Liver (tissue), 9 donors: Measurements from ENCODE around the gene PRPF40A. TPM values are rescaled to one million over a fixed set of nuclear protein-coding genes. Genes with fewer than 3 reads are reported as not detected.

ENCODE experiments used
- DNase-seq: peaks from one replicate; pipeline ENCODE4 v3.0.0-alpha.2; 2017; ENCODE audit warnings: low spot score
- H3K27ac ChIP-seq, 2 donors: one replicate each; pipeline ENCODE4 v1.7.0; 2013; ENCODE audit warnings: inconsistent platforms in 2 of 2, low read length in 2 of 2, control low read depth in 1 of 2, low read depth in 1 of 2, mild to moderate bottlenecking in 1 of 2
- H3K27me3 ChIP-seq, 4 donors: one replicate each; pipeline versions ENCODE4 v1.6.1 to v1.7.0; 2013; ENCODE audit warnings: low read length in 3 of 4, inconsistent platforms in 1 of 4, mild to moderate bottlenecking in 1 of 4, moderate library complexity in 1 of 4; ENCODE audit not compliant: control insufficient read depth in 4 of 4, insufficient read depth in 4 of 4
- H3K36me3 ChIP-seq, 4 donors: one replicate each; pipeline versions ENCODE4 v1.6.1 to v1.7.0; 2013; ENCODE audit warnings: low read length in 3 of 4, mild to moderate bottlenecking in 3 of 4, low read depth in 1 of 4, moderate library complexity in 1 of 4; ENCODE audit not compliant: control insufficient read depth in 4 of 4, insufficient read depth in 3 of 4
- H3K4me1 ChIP-seq, 4 donors: one replicate each; pipeline versions ENCODE4 v1.6.1 to v1.7.0; 2013; ENCODE audit warnings: low read length in 3 of 4, mild to moderate bottlenecking in 3 of 4, moderate library complexity in 1 of 4; ENCODE audit not compliant: control insufficient read depth in 4 of 4, insufficient read depth in 4 of 4
- H3K4me3 ChIP-seq, 3 donors: one replicate each; pipeline versions ENCODE4 v1.6.1 to v1.7.0; 2013; ENCODE audit warnings: low read length in 3 of 3, control low read depth in 1 of 3, low read depth in 1 of 3, mild to moderate bottlenecking in 1 of 3
- H3K9ac ChIP-seq, 2 donors: one replicate each; pipeline ENCODE4 v1.7.0; 2013; ENCODE audit warnings: low read length in 2 of 2, mild to moderate bottlenecking in 2 of 2, moderate library complexity in 2 of 2, control low read depth in 1 of 2, low read depth in 1 of 2
- H3K9me3 ChIP-seq, 4 donors: one replicate each; pipeline versions ENCODE4 v1.6.1 to v1.7.0; 2013; ENCODE audit warnings: low read length in 3 of 4; ENCODE audit not compliant: control insufficient read depth in 4 of 4
- CTCF ChIP-seq: fragments of 150-350 bp; IDR thresholded peaks from 2 replicates; pipeline ENCODE4 v1.5.1; 2017; ENCODE audit warnings: improper control_type of control experiment, low read depth, low read length; ENCODE audit not compliant: missing input control
- EGR1 ChIP-seq, 2 donors: IDR thresholded peaks; 2 replicates each; pipeline ENCODE4 v1.6.1; 2016 to 2018; ENCODE audit warnings: antibody characterized with exemption in 2 of 2, low read depth in 2 of 2
- FOXA1 ChIP-seq: IDR thresholded peaks from 2 replicates; pipeline ENCODE4 v1.6.1; 2016; ENCODE audit warnings: antibody characterized with exemption
- FOXA2 ChIP-seq: IDR thresholded peaks from 2 replicates; pipeline ENCODE4 v1.6.1; 2016; ENCODE audit warnings: antibody characterized with exemption
- GABPA ChIP-seq, 2 donors: IDR thresholded peaks in 1 of 2; conservative IDR thresholded peaks in 1 of 2; 2 replicates each; pipeline ENCODE4 v1.6.1; 2016; ENCODE audit warnings: antibody characterized with exemption in 2 of 2, mild to moderate bottlenecking in 1 of 2, moderate library complexity in 1 of 2
- HNF4A ChIP-seq, 2 donors: conservative IDR thresholded peaks; 2 replicates each; pipeline ENCODE4 v1.6.1; 2016; ENCODE audit warnings: antibody characterized with exemption in 2 of 2, mild to moderate bottlenecking in 2 of 2
- HNF4G ChIP-seq: IDR thresholded peaks from 2 replicates; pipeline ENCODE4 v1.6.1; 2016; ENCODE audit warnings: antibody characterized with exemption
- JUND ChIP-seq, 2 donors: IDR thresholded peaks; 2 replicates each; pipeline ENCODE4 v1.6.1; 2016; ENCODE audit warnings: antibody characterized with exemption in 2 of 2
- MAX ChIP-seq: IDR thresholded peaks from 2 replicates; pipeline ENCODE4 v1.6.1; 2016; ENCODE audit warnings: antibody characterized with exemption
- NR2F2 ChIP-seq: IDR thresholded peaks from 2 replicates; pipeline ENCODE4 v1.6.1; 2016; ENCODE audit warnings: antibody characterized with exemption
- RAD21 ChIP-seq, 2 donors: IDR thresholded peaks; 2 replicates each; pipeline ENCODE4 v1.6.1; 2016; ENCODE audit warnings: antibody characterized with exemption in 2 of 2, mild to moderate bottlenecking in 2 of 2
- RXRA ChIP-seq, 2 donors: IDR thresholded peaks; 2 replicates each; pipeline ENCODE4 v1.6.1; 2017 to 2018; ENCODE audit warnings: antibody characterized with exemption in 2 of 2, mild to moderate bottlenecking in 1 of 2
- SP1 ChIP-seq: IDR thresholded peaks from 2 replicates; pipeline ENCODE4 v1.6.1; 2018; ENCODE audit warnings: antibody characterized with exemption, mild to moderate bottlenecking
- TAF1 ChIP-seq: conservative IDR thresholded peaks from 2 replicates; pipeline ENCODE4 v1.6.1; 2016; ENCODE audit warnings: antibody characterized with exemption, mild to moderate bottlenecking
- YY1 ChIP-seq: IDR thresholded peaks from 2 replicates; pipeline ENCODE4 v1.6.1; 2016; ENCODE audit warnings: antibody characterized with exemption, mild to moderate bottlenecking
- WGBS: extraction: QIAGEN DNeasy Blood & Tissue Kit; methylation state at CpG from one replicate; pipeline ENCODE4 v1.1.7; 2013; 5-methylcytosine and 5-hydroxymethylcytosine counted together
- polyA plus RNA-seq, 2 donors: library from polyadenylated mRNA; stranded (reverse) in 1 of 2; unstranded in 1 of 2; fragments of 200-250 nt in 1 of 2; fragments of >200 nt in 1 of 2; fragmentation: Nextera tagmentation in 1 of 2; extraction: Ambion mirVana in 1 of 2; gene quantifications; one replicate each; pipeline versions ENCODE4 v1.2.1 to v1.2.3, GENCODE V29; 2013 to 2015
- total RNA-seq, 2 donors: library from RNA; depleted of rRNA; stranded (reverse); fragments of >200 nt; gene quantifications; one replicate each; pipeline ENCODE4 v1.2.3, GENCODE V29; 2014
- TF ChIP-seq, protein P1 (sequence below): IDR thresholded peaks from 2 replicates; pipeline ENCODE4 v1.6.1; 2016; ENCODE audit warnings: antibody characterized with exemption
- TF ChIP-seq, protein P2 (sequence below): IDR thresholded peaks from 2 replicates; pipeline ENCODE4 v1.6.1; 2016; ENCODE audit warnings: antibody characterized with exemption, mild to moderate bottlenecking
- donor health status: healthy.
- donor health status: healthy.
- donor health status: healthy.
- donor health status: healthy.
- donor health status: healthy.

PRPF40A gene
- total and polyA plus RNA-seq, 4 donors = 18.8 to 58.1 (median 53.7) TPM

DNA sequence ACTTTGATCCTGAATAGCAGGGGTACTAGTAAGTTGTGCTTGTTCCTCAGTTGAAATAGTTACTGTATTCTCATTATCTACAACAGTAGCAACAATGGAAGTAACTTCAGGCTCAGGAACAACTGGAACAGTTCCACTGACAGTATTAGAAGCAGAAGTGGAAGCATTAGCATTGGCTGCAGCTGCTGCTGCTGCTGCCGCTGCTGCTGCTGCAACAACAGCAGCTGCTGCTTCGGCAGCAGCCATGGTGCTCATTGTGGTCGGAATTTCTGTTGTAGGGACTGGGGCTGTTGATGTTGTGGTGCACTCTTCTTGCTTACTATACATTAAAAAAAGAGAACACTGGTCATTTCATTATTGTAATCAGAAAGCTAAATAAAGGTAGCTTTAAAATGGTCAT, 40.8 kb downstream of the PRPF40A start:
- H3K36me3 ChIP-seq = peaks cover 7 to 56% (median 43%) of the 10 kb centered on the region in 4 donors
- no peaks in the 10 kb centered on the region for H3K4me1 ChIP-seq
- WGBS = 97% methylated on average over 3 of the region's 3 CpGs
- no peak overlapping the region for H3K9ac ChIP-seq
- no peaks in the 10 kb centered on the region for H3K9me3 ChIP-seq
- no peak for DNase-seq
- no peak overlapping the region for H3K27ac ChIP-seq
- no peaks in the 10 kb centered on the region for H3K27me3 ChIP-seq
- no peak overlapping the region for H3K4me3 ChIP-seq
- TF ChIP-seq MAX (no peak), CTCF (no peak), FOXA2 (no peak), SP1 (no peak), EGR1 (IDR thresholded peaks at IDR 0.05; ENCODE audit: low read depth in 2 of 2) (no peak), JUND (IDR thresholded peaks at IDR 0.05) (no peak), YY1 (no peak), NR2F2 (no peak), HNF4G (no peak), RAD21 (IDR thresholded peaks at IDR 0.05) (no peak)
- TF ChIP-seq, protein P1, sequence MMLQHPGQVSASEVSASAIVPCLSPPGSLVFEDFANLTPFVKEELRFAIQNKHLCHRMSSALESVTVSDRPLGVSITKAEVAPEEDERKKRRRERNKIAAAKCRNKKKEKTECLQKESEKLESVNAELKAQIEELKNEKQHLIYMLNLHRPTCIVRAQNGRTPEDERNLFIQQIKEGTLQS = no peak

DNA sequence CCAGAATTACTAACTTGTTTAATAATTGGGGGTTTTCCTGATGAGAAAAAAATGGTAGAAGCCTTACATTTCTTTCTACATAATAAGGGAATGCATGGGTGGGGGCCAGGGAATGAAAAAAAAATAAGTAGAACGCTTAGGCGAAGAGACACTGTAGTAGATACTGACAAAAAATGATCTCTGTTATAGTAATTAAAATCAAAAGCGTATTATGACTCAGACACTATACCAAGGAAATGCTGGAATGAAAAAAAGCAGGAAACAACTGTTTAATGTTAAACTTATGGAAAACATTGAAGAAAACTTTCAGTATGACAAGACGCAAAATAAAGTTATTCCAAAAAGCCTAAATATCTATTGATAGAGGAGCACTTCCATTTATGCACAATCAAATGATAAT, 42.9 kb downstream of the PRPF40A start:
- no peaks in the 10 kb centered on the region for H3K9me3 ChIP-seq
- peaks cover 5 to 57% (median 47%) of the 10 kb centered on the region in 4 donors for H3K36me3 ChIP-seq
- H3K9ac ChIP-seq = no peak overlapping the region
- WGBS = 96% methylated on average over 4 of the region's 4 CpGs
- H3K4me1 ChIP-seq = no peaks in the 10 kb centered on the region
- DNase-seq = no peak
- TF ChIP-seq SP1 = no peak
- TF ChIP-seq HNF4A (conservative IDR thresholded peaks at IDR 0.05) = no peak
- TF ChIP-seq MAX = no peak
- TF ChIP-seq RXRA (IDR thresholded peaks at IDR 0.05) = no peak
- TF ChIP-seq YY1 = no peak
- TF ChIP-seq RAD21 (IDR thresholded peaks at IDR 0.05) = no peak
- no peak for TF ChIP-seq TAF1
- TF ChIP-seq FOXA1 = no peak
- no peak for TF ChIP-seq FOXA2
- TF ChIP-seq HNF4G = no peak
- TF ChIP-seq JUND (IDR thresholded peaks at IDR 0.05) = no peak
- no peak overlapping the region for H3K4me3 ChIP-seq
- no peak overlapping the region for H3K27ac ChIP-seq
- H3K27me3 ChIP-seq = no peaks in the 10 kb centered on the region

DNA sequence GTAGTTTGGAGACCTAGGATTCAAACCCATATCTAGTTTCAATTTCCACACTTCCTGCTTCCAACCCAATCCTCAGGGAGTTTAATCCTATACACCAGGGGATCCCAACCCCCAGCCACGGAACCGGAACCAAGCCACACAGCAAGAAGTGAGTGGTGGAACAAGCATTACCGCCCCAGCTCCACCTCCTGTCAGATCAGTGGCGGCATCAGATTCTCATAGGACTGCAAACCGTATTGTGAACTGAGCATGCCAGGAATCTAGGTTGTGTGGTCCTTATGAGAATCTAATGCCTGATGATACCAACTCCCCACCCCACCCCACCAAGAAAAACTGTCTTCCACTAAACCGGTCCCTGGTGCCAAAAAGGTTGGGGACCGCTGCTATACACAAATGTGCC, 52.5 kb downstream of the PRPF40A start:
- TF ChIP-seq MAX = no peak
- TF ChIP-seq CTCF = no peak
- no peak for TF ChIP-seq GABPA (IDR thresholded peaks at IDR 0.05 in 1 of 2, conservative IDR thresholded peaks at IDR 0.05 in 1 of 2)
- TF ChIP-seq RXRA (IDR thresholded peaks at IDR 0.05) = no peak
- no peak for TF ChIP-seq EGR1 (IDR thresholded peaks at IDR 0.05; ENCODE audit: low read depth in 2 of 2)
- TF ChIP-seq JUND (IDR thresholded peaks at IDR 0.05) = no peak
- TF ChIP-seq HNF4A (conservative IDR thresholded peaks at IDR 0.05) = no peak
- no peak for TF ChIP-seq NR2F2
- TF ChIP-seq SP1 = no peak
- no peak for TF ChIP-seq FOXA1
- TF ChIP-seq, protein P2, sequence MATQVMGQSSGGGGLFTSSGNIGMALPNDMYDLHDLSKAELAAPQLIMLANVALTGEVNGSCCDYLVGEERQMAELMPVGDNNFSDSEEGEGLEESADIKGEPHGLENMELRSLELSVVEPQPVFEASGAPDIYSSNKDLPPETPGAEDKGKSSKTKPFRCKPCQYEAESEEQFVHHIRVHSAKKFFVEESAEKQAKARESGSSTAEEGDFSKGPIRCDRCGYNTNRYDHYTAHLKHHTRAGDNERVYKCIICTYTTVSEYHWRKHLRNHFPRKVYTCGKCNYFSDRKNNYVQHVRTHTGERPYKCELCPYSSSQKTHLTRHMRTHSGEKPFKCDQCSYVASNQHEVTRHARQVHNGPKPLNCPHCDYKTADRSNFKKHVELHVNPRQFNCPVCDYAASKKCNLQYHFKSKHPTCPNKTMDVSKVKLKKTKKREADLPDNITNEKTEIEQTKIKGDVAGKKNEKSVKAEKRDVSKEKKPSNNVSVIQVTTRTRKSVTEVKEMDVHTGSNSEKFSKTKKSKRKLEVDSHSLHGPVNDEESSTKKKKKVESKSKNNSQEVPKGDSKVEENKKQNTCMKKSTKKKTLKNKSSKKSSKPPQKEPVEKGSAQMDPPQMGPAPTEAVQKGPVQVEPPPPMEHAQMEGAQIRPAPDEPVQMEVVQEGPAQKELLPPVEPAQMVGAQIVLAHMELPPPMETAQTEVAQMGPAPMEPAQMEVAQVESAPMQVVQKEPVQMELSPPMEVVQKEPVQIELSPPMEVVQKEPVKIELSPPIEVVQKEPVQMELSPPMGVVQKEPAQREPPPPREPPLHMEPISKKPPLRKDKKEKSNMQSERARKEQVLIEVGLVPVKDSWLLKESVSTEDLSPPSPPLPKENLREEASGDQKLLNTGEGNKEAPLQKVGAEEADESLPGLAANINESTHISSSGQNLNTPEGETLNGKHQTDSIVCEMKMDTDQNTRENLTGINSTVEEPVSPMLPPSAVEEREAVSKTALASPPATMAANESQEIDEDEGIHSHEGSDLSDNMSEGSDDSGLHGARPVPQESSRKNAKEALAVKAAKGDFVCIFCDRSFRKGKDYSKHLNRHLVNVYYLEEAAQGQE = no peak
- no peak for TF ChIP-seq YY1
- no peak overlapping the region for H3K4me3 ChIP-seq
- H3K27ac ChIP-seq = no peak overlapping the region
- no peak for DNase-seq
- WGBS = 97% methylated on average over 7 of the region's 7 CpGs
- peaks cover 4 to 79% (median 56%) of the 10 kb centered on the region in 4 donors for H3K36me3 ChIP-seq
- no peak overlapping the region for H3K9ac ChIP-seq
- H3K27me3 ChIP-seq = no peaks in the 10 kb centered on the region
- H3K9me3 ChIP-seq = no peaks in the 10 kb centered on the region
- H3K4me1 ChIP-seq = no peaks in the 10 kb centered on the region
